K562 (cell line): ENCODE data around the gene CLDN24. TPM values are rescaled to one million over a fixed set of nuclear protein-coding genes. Genes with fewer than 3 reads are reported as not detected.

Experiments
- CREM ChIP-seq: IDR thresholded peaks from 2 replicates; pipeline ENCODE4 v1.6.1; 2014; ENCODE audit warnings: antibody characterized with exemption, low read depth
- DIDO1 ChIP-seq: fragments of 450-650 bp; IDR thresholded peaks from 2 replicates; pipeline ENCODE4 v1.6.1; 2016; ENCODE audit warnings: low read depth, missing biosample characterization, missing genetic modification characterization
- ELK1 ChIP-seq: sonication (generic); formaldehyde crosslinking; IDR thresholded peaks from 2 replicates; pipeline ENCODE4 v1.8.1; 2022; ENCODE audit warnings: missing genetic modification reagents
- MTA1 ChIP-seq: fragments of 450-650 bp; IDR thresholded peaks from 2 replicates; pipeline ENCODE4 v1.6.1; 2017; ENCODE audit warnings: borderline replicate concordance
- MYNN ChIP-seq, 2 experiments: sonication (generic); formaldehyde crosslinking in 1 of 2; IDR thresholded peaks; 2 replicates each; pipeline versions ENCODE4 v1.5.0 to v1.6.1; 2016 to 2020; ENCODE audit warnings: antibody characterized with exemption in 1 of 2, missing genetic modification reagents in 1 of 2
- RBM34 ChIP-seq: fragments of 200-400 bp; formaldehyde crosslinking; IDR thresholded peaks from 2 replicates; pipeline ENCODE4 v1.6.1; 2018; ENCODE audit warnings: low read length, borderline replicate concordance; ENCODE audit not compliant: insufficient read depth
- SRSF7 ChIP-seq: fragments of 200-400 bp; formaldehyde crosslinking; optimal IDR thresholded peaks from 2 replicates; pipeline ENCODE3; 2017; ENCODE audit warnings: mild to moderate bottlenecking, low read depth, low read length
- ZBTB12 ChIP-seq: fragments of 250-450 bp; sonication (Bioruptor Pico); IDR thresholded peaks from 2 replicates; pipeline ENCODE4 v1.4.0; 2020
- ZNF436 ChIP-seq: fragments of 250-450, 450-650 bp; sonication (Bioruptor Pico); formaldehyde crosslinking; IDR thresholded peaks from 2 replicates; pipeline ENCODE4 v1.7.0; 2020; ENCODE audit warnings: mild to moderate bottlenecking
- ZNF512 ChIP-seq: IDR thresholded peaks from 2 replicates; pipeline ENCODE4 v1.6.1; 2016; ENCODE audit warnings: missing genetic modification characterization, missing compliant biosample characterization
- polyA plus RNA-seq, 8 experiments: library from polyadenylated mRNA; depleted of rRNA in 4 of 8; stranded (reverse) in 5 of 8; unstranded in 3 of 8; fragments of >200 nt; fragmentation: Nextera tagmentation in 2 of 8; fragmentation: Illumina TruSeq in 1 of 8; extraction: Ambion mirVana in 2 of 8; extraction: Trizol in 1 of 8; gene quantifications; 2 replicates each; pipeline versions ENCODE4 v1.2.1 to v1.2.3, GENCODE V29; 2011 to 2014; ENCODE audit warnings: inconsistent platforms in 1 of 8, missing spikeins in 1 of 8
- total RNA-seq, 7 experiments: library from RNA; depleted of rRNA in 6 of 7; stranded (reverse); fragments of >200 nt in 6 of 7; fragmentation: Illumina TruSeq in 2 of 7; extraction: Trizol in 2 of 7; gene quantifications; 2 replicates each; pipeline versions ENCODE4 v1.2.1 to v1.2.3, GENCODE V29; 2011 to 2021; ENCODE audit warnings: low replicate concordance in 1 of 7
- TF ChIP-seq, protein P1 (sequence below), 2 experiments: fragments of 450-650 bp; IDR thresholded peaks; 2 replicates each; pipeline ENCODE4 v1.6.1; 2018; ENCODE audit warnings: mild to moderate bottlenecking in 2 of 2, low read depth in 1 of 2; ENCODE audit not compliant: partially characterized antibody in 2 of 2
- TF ChIP-seq, protein P2 (sequence below): fragments of 450-650 bp; IDR thresholded peaks from 2 replicates; pipeline ENCODE4 v1.6.1; 2016; ENCODE audit warnings: borderline replicate concordance
- TF ChIP-seq, protein P3 (sequence below): sonication (generic); IDR thresholded peaks from 2 replicates; pipeline ENCODE4 v1.6.1; 2016

CLDN24 gene
- total and polyA plus RNA-seq, 9 of the 15 experiments (the other 6 are each of a cell fraction or from before 2014, with no cell fraction given) = not detected

DNA sequence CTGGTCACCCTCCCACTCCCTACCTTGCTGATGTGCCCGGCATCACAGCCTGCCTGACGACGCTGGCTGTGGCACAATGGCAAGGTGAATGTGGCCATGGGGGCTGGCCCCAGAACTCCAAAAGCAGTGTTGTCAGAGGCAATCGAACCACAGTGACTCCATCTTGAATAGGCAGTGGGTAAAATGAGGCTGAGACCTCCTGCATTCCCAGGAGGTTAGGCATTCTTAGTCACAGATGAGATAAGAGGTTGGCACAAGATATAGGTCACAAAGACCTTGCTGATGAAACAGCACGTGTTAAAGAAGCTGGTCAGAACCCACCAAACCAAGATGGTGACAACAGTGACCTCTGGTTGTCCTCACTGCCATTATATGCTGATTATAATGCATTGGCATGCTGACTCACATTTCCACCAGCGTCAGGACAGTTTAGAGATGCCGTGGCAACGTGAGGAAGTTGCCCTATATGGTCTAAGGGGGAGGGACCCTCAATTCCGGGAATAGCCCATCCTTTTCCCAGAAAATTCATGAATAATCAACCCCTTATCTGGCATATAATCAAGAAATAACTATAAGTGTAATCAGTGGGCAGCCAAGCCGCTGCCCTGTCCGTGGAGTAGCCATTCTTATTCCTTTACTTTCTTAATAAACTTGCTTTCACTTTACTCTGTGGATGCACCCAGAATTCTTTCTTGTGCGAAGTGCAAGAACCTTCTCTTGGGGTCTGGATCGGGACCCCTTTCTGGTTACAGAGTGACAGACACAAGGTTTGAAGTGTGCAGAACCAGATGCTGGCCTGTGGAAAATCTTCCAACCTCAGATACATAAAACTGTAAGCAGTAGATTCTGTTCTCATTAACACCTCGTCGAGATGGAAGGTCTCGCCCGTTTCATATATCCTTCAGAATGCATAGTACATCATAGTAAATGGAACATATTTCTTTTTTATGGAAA is 26.8 kb upstream of the CLDN24 start (continued):
- TF ChIP-seq, protein P1, sequence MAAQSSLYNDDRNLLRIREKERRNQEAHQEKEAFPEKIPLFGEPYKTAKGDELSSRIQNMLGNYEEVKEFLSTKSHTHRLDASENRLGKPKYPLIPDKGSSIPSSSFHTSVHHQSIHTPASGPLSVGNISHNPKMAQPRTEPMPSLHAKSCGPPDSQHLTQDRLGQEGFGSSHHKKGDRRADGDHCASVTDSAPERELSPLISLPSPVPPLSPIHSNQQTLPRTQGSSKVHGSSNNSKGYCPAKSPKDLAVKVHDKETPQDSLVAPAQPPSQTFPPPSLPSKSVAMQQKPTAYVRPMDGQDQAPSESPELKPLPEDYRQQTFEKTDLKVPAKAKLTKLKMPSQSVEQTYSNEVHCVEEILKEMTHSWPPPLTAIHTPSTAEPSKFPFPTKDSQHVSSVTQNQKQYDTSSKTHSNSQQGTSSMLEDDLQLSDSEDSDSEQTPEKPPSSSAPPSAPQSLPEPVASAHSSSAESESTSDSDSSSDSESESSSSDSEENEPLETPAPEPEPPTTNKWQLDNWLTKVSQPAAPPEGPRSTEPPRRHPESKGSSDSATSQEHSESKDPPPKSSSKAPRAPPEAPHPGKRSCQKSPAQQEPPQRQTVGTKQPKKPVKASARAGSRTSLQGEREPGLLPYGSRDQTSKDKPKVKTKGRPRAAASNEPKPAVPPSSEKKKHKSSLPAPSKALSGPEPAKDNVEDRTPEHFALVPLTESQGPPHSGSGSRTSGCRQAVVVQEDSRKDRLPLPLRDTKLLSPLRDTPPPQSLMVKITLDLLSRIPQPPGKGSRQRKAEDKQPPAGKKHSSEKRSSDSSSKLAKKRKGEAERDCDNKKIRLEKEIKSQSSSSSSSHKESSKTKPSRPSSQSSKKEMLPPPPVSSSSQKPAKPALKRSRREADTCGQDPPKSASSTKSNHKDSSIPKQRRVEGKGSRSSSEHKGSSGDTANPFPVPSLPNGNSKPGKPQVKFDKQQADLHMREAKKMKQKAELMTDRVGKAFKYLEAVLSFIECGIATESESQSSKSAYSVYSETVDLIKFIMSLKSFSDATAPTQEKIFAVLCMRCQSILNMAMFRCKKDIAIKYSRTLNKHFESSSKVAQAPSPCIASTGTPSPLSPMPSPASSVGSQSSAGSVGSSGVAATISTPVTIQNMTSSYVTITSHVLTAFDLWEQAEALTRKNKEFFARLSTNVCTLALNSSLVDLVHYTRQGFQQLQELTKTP (IDR thresholded peaks at IDR 0.05; ENCODE audit: low read depth in 1 of 2, partially characterized antibody in 2 of 2) = peak in 1 of 2 experiments; percentile 57
- TF ChIP-seq CREM (no peak; the same call in 1 of the 2 replicates), ELK1 (no peak), ZNF436 (CRISPR knock-in tag) (no peak), RBM34 (no peak), ZNF512 (no peak), ZBTB12 (CRISPR knock-in tag) (peak; percentile 96), DIDO1 (tag) (peak; percentile 100), SRSF7 (no peak), MYNN (IDR thresholded peaks at IDR 0.05) (peak; percentile 69; the same call in 1 of the 2 replicates), MYNN (CRISPR knock-in tag; IDR thresholded peaks at IDR 0.05) (no peak), MTA1 (peak; percentile 76)
- TF ChIP-seq, protein P2, sequence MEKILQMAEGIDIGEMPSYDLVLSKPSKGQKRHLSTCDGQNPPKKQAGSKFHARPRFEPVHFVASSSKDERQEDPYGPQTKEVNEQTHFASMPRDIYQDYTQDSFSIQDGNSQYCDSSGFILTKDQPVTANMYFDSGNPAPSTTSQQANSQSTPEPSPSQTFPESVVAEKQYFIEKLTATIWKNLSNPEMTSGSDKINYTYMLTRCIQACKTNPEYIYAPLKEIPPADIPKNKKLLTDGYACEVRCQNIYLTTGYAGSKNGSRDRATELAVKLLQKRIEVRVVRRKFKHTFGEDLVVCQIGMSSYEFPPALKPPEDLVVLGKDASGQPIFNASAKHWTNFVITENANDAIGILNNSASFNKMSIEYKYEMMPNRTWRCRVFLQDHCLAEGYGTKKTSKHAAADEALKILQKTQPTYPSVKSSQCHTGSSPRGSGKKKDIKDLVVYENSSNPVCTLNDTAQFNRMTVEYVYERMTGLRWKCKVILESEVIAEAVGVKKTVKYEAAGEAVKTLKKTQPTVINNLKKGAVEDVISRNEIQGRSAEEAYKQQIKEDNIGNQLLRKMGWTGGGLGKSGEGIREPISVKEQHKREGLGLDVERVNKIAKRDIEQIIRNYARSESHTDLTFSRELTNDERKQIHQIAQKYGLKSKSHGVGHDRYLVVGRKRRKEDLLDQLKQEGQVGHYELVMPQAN = peak; percentile 22; the same call in 1 of the 2 replicates
- TF ChIP-seq, protein P3, sequence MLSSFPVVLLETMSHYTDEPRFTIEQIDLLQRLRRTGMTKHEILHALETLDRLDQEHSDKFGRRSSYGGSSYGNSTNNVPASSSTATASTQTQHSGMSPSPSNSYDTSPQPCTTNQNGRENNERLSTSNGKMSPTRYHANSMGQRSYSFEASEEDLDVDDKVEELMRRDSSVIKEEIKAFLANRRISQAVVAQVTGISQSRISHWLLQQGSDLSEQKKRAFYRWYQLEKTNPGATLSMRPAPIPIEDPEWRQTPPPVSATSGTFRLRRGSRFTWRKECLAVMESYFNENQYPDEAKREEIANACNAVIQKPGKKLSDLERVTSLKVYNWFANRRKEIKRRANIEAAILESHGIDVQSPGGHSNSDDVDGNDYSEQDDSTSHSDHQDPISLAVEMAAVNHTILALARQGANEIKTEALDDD = no peak
